NCI-H2227 (cell line): Measurements from ENCODE around the gene BBX.
A peak's percentile ranks its signal among the peaks of the same experiment; 100 is the strongest.

ENCODE experiments used
- DNase-seq: peaks from one replicate; lab custom pipeline; 2025; ENCODE audit not compliant: unreplicated experiment; lab: John Stamatoyannopoulos, UW

BBX gene

DNA sequence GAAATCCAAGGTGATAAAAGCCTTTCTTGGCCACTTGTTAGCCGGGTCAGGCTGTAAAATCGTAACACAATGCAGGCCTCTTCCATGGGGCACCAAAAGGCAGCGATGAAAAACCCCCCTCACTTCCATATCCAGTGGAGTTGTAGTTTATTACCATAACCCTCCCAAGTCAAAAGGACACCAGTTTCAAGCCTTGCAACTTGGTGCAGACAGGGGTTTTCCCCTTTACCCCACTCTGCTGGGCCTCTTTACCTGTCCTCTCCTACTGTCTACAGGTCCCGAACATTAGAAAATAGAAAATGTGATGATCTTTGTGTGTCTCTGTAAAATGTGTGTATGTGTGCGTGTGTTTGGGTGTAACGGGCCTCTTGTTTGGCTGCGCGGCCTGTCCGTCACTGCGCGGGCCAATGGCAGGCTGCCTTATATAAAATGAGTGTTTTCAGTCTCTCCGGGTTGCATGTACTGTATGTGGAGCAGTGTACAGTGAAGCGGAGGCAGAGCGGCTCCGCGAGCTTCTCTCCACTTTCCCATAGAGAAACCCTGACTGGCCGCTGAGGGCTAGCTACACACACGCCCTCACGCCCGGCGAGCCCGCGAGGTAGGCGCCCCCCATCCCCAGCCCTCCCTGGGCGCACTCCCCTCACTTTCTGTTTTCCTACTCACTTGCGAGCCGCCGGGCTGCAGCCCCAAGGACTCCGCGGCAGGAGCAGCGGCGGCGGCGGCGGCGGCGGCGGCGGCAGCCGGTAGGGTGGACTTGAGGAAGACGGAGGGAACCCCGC lies at the start of gene BBX:
Gene BBX, plus strand, starts transcription at position 453 of the 779 bp plus-strand sequence. CDS start 187,499 bp downstream, outside the sequence.
- peak; percentile 86 for DNase-seq

DNA sequence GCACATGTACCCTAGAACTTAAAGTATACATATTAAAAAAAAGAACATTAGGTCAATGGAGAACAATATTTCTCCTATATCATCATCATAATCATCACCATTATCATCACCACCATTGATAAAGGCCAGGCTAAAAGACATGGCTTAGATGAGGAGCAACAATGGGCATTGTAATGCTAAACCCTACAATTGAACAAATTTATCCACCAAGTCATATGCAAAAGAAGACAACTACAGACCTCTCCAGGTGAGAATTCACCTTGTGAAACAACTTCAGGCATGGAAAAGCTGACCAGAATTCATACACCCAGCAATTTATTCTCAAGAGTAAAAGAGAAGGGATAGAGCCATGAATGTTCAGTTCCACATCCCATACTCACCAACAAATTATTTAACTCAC lies 46.3 kb upstream of the BBX start:
- DNase-seq, result no peak

DNA sequence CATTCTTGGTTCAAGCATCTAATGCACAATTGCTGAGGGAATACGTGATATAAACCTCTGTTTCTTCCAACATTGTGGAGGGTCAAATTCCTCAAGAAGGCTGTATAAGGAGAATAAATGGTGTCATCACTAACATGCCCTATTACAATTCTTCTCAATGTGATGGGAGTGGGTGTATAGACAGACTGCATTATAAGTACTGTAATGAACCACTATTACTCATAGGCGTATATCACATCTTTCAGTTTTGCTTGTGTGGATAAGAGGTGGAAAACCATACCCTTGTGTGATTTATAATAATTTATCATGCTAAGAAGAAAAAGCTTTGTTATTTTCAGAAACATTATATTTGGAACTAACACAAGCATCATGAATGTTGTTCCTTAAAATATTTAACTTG lies 35.3 kb upstream of the BBX start:
- no peak for DNase-seq

DNA sequence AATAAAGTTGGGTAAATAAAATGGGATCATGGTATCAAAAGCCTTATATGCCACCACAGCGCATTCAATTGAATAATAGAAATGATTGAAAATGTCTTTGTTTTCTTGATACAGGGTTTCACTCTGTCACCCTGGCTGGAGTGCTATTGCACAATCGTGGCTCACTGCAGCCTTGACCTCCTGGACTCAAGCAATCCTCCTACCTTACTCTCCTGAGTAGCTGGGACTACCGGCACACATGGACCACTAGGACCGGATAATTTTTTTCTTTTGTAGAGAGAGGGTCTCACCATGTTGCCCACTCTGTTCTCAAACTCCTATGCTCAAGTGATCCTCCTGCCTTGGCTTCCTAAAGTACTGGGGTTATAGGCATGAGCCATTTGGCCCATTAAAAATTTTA lies 33.8 kb upstream of the BBX start:
- no peak for DNase-seq

GRCh38 chr3:107493134-107493533 lies 29.6 kb upstream of the BBX start:
- no peak for DNase-seq

DNA sequence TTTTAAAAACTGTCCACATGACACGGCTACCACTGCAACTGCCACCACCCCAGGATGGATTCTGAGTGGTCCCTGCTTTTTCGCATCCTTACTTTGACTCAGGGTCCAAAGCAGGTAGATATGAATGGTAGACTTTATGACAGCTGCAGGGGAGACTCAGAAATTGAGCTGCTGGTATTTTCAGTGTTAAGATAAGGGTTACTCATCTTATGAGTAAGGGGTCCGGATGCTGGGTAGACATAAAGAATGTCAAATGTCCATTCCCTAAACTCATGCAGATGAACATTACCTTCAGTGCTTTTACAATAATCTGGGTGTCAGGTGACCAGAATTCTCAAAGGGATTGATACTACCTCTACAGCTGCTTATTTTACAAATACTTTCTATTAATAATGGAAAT lies 25.9 kb upstream of the BBX start:
- DNase-seq, result no peak

DNA sequence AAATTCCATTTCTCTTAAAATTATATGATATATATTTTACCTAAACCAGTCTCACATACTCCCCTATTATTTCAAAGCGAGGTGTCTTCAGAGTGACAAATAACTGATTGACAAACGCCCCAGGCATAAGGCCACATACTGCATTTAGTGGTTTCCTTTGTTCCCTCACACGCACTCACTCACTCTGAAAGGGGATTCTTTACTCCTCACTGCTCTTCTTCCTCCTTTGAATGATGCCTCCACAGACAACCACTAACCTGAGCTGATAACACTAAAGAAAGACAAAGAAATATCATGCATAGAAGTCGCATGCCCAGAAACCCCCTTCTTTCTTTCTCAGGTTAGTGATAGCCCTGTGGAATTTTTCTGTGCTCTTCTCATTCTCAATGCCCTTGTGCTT lies 24.1 kb upstream of the BBX start:
- no peak for DNase-seq

DNA sequence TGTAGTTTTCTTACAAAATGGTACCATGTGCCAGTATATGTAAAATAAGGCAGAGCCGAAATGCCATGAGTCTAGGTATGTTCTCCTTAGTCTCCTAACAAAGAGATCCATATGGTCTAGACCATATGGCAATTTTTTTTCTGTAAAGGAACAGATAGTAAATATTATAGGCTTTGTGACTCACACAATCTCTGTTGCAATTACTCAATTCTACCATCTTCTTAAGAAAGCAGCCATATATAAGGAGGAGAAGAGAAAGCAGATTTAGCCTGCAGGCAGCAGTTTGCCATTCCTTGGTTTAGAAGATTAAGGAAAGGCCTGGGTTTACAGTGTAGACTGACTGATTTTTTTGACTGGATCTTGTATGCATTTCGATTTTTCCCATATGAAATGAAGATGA lies 16.3 kb upstream of the BBX start:
- no peak for DNase-seq

GRCh38 chr3:107508331-107508730 lies 14.4 kb upstream of the BBX start:
- DNase-seq, result no peak

DNA sequence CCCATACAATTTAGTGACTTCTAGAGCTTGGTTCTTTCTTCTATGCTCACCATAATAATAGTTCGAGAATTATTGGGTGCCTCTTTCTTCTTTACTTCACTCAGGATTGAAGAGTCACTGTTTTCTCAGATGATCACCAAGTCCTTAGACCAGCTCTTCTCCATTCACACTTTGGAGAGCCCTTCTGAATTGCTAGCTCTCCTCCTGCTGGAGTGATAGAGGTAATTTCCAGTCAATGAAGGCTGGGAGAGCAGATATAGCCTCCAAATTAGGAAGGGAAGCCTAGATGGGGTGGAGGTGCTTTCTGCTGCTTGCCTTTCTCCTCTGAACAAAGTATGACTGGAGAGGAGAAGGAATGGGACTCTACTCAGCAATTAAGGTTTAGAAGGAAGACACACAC lies 10.7 kb upstream of the BBX start:
- no peak for DNase-seq

DNA sequence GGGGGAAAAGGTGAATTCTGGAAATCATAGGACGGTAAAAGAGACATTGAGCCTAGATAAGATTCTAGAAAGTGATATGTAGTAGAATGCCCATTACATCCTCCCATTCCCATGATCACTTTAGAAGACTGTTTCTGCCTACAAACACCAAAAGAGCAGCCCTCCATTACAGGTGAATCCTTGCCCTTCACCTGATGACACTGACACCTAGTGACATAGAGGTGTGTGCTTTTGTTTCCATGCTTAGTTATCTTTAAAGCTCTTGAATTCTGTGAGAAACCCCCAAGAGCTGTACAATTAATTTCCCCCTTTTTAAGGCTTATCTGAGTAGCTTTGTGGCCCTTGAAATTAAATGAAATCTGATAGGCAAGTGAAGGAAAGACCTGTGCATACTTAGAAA lies 8.3 kb upstream of the BBX start:
- no peak for DNase-seq

- DNase-seq, result no peak
These were observed 6.3 kb upstream of the BBX start for GRCh38 chr3:107516475-107516874.

GRCh38 chr3:107520535-107520934 lies 2.2 kb upstream of the BBX start:
- DNase-seq, result no peak

DNA sequence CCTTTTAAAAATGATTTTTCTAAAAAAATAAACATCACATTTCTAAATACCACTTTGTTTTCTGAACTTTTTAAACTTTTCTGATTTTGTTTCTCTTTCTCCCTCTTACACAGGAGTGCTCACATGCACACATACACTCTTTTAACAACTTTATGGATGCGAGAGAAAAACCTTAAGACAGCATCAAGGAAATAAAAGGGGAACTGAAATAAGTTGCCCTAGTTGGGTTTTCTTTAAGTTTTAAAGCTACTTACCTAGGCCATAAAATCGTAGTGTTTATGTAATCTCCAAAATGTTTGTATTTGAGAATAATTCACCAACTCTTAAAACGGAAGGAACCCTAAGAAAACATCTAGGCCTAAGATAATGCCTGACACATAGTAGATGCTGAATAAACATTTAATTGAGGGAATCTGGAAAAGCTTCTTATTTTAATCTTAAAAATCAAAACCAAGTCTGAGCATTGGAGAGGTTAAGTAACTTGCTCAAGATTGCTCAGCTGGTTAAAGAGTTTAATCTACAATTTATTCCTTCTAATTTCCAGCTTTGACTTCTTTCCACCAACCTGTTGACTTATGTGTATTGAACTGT lies 1.2 kb upstream of the BBX start:
- DNase-seq, result no peak

GRCh38 chr3:107523289-107523538 lies 452 bp downstream of the BBX start:
- no peak for DNase-seq

- DNase-seq, result peak; percentile 30
These were observed 970 bp downstream of the BBX start for GRCh38 chr3:107523539-107524325.

DNA sequence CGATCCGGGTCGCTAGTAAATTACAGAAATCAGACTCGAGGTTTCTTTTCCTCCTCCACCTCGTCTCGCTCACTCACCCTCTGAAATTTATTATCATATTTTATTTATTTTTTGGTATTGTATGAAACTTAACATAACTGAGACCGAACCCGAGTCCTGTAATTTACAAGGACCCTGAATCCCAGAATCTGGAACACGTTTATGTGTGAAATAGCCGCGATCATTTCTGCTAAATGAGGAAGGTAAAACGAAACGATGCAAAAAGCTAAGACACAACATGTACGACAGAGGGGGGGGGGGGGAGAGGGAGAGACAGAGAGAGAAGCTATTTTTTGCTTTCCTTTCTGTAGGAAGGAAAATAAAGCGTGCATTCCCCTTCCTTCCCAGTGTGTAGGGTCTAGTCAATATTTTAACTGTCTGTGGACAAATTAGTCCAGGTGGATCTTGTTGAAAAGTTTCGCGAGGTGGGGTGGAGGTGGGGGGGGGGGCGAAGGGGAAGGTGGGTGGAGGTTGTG lies 1.6 kb downstream of the BBX start:
- no peak for DNase-seq

GRCh38 chr3:107524841-107525643 lies 2.3 kb downstream of the BBX start:
- no peak for DNase-seq

DNA sequence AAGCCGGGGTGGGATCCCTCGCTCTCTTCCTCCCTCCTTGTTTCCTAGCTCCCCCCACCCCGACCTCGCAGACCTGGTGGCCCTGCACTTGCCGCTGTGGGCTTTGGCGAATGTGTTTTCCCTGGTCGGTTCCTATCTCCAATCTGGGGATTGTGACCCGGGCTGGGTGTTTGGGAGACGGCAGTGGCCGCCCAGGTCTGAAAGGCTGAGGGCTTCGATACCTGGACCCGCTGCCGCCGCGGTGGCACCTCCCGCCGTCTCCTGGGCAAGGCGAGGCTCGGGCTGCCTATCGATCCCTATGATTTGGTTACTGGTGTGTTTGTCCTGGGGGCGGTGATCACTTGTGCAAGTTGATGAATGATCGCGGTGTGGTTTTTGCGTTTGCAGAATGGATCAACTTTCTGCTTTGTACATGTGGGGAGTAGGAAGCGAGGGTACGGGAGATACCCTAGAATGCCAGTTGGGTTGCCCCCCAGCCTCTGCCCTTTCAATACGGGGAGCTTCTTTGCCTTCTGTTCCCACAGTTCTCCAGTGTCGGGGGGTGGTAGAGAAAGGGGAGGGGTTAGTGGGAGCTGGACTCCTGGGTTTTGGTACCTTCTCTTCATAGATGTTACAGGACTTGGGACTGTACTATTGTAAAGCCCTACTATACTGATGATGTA lies 3.0 kb downstream of the BBX start:
- no peak for DNase-seq

DNA sequence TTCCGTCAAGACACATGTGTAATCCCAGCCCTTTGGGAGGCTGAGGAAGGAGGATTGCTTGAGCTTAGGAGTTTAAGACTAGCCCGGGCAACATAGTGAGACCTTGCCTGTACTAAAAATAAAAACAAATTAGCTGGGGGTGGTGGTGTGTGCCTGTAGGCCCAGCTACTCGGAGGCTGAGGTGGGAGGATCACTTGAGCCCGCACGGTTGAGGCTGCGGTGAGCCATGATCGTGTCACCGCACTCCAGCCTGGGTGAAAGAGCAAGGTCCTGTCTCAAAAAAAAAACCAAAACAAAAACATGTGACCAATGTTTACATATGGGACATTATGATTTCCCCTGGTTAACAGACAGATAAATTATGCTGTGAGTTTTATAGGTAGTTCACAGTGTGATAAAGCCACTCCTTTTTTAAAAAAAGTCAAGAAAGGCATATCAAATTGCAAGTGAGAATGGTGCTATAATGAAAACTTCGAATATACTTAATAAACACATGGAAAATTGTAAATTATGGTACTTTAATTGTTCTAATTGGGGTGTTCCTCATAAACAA lies 9.2 kb downstream of the BBX start:
- DNase-seq, result no peak

DNA sequence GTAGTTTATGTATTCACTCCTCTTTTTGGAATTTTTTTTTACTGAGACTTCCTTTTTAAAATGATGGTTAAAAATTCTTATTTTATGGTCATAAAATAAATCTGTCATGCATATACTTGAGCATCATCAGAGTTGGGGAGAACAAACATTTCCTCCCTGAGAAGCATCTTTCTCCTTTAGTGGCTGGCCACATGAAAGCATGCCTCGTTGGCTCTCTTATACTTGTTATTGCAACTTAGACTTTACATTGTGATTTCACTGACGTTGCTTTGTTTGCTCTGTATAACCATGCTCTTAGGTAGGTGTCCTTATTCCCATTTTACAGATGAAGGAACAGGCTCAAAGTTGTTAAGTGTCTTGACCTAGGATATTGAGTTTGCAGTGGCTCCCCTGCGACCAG lies 18.1 kb downstream of the BBX start:
- no peak for DNase-seq
